Ovary (tissue), 3 donors: ENCODE measurements around the gene LRRC49.

ENCODE experiments used
- EP300 ChIP-seq: sonication (generic); formaldehyde crosslinking; IDR thresholded peaks from one replicate; pipeline ENCODE4 v1.6.1; 2017; ENCODE audit warnings: antibody characterized with exemption
- POLR2A ChIP-seq: fragments of 450-650 bp; IDR thresholded peaks from one replicate; pipeline ENCODE4 v1.6.1; 2017; ENCODE audit warnings: antibody characterized with exemption, mild to moderate bottlenecking, moderate library complexity
- TF ChIP-seq, protein P1 (sequence below), 3 donors: fragments of 450-650 bp in 2 of 3; fragments of 200-600 bp in 1 of 3; IDR thresholded peaks; one replicate each; pipeline versions ENCODE4 v1.5.1 to v1.8.0; 2016 to 2022; ENCODE audit warnings: antibody characterized with exemption in 3 of 3, mild to moderate bottlenecking in 1 of 3
- donor health status: DM: no; HTN: no; CAD: no.

DNA sequence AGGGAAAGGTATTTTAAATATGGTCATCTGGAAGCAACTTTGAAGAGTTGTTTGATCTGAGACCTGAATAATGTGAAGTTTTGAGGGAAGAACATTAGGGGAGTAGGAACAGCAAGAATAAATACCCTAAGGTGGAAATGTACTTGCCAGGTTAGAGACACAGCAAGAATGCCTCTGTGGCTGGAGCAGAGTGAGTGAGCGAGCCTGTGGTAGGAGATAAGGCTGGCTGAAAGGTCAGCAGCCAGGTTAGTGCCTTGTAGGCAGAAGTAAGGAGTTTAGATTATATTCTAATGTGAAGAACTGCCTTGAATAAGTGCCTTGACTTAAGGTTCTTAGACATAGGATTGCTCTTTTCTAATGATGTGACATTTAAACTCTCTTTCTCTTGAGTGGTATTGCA, 18.3 kb downstream of the LRRC49 start:
- TF ChIP-seq, protein P1, sequence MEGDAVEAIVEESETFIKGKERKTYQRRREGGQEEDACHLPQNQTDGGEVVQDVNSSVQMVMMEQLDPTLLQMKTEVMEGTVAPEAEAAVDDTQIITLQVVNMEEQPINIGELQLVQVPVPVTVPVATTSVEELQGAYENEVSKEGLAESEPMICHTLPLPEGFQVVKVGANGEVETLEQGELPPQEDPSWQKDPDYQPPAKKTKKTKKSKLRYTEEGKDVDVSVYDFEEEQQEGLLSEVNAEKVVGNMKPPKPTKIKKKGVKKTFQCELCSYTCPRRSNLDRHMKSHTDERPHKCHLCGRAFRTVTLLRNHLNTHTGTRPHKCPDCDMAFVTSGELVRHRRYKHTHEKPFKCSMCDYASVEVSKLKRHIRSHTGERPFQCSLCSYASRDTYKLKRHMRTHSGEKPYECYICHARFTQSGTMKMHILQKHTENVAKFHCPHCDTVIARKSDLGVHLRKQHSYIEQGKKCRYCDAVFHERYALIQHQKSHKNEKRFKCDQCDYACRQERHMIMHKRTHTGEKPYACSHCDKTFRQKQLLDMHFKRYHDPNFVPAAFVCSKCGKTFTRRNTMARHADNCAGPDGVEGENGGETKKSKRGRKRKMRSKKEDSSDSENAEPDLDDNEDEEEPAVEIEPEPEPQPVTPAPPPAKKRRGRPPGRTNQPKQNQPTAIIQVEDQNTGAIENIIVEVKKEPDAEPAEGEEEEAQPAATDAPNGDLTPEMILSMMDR (IDR thresholded peaks at IDR 0.05) = no peak
- TF ChIP-seq POLR2A (no peak), EP300 (no peak)
